IPS-18a (cell line): ENCODE data around the gene ASMT.

Experiments used
- H3K27ac ChIP-seq: one replicate; pipeline ENCODE4 v1.5.1; 2013; ENCODE audit warnings: low read length
- H3K27me3 ChIP-seq: one replicate; pipeline ENCODE4 v1.6.1; 2013; ENCODE audit warnings: mild to moderate bottlenecking, low read length; ENCODE audit not compliant: control insufficient read depth, insufficient read depth
- H3K36me3 ChIP-seq: one replicate; pipeline ENCODE4 v1.6.1; 2013; ENCODE audit warnings: low read depth, low read length; ENCODE audit not compliant: control insufficient read depth
- H3K4me1 ChIP-seq: one replicate; pipeline ENCODE4 v1.6.1; 2013; ENCODE audit warnings: low read depth, low read length; ENCODE audit not compliant: control insufficient read depth
- H3K4me3 ChIP-seq: one replicate; pipeline ENCODE4 v1.5.1; 2013; ENCODE audit warnings: low read length
- H3K9ac ChIP-seq: one replicate; pipeline ENCODE4 v1.6.1; 2013; ENCODE audit warnings: mild to moderate bottlenecking, low read length, moderate library complexity
- H3K9me3 ChIP-seq: one replicate; pipeline ENCODE4 v1.6.1; 2013; ENCODE audit warnings: low read depth, low read length; ENCODE audit not compliant: control insufficient read depth

ASMT gene

DNA sequence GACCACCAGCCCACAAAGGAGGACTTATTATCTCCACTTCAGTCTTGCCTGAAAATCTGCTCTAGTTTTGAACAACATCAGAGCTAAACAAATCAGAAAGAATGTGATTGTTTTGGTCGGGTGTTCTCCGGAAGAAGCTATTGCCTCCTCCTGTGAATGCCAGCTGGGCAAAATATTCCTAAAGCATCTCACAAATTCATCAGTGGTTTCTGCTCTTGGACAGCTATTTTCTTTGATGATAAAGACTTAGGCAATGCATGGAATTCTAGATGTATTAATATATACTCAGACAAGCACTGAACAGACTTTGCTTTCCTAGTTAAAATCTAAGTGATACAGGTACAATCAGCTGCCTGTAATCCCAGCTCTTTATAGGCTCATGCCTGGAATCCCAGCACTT, 71.8 kb downstream of the ASMT start:
- no peak overlapping the region for H3K4me3 ChIP-seq
- no peaks in the 10 kb centered on the region for H3K9me3 ChIP-seq
- no peak overlapping the region for H3K27ac ChIP-seq
- no peaks in the 10 kb centered on the region for H3K4me1 ChIP-seq
- H3K9ac ChIP-seq = no peak overlapping the region
- no peaks in the 10 kb centered on the region for H3K36me3 ChIP-seq
- no peaks in the 10 kb centered on the region for H3K27me3 ChIP-seq
